Measurements from ENCODE around the gene DNPH1.

Gene DNPH1

GRCh38 chr6:43217351-43217750 lies 11.9 kb downstream of the DNPH1 start:
- DNase-seq: no peak

GRCh38 chr6:43216200-43216599 lies 13.1 kb downstream of the DNPH1 start:
- no peak for DNase-seq

GRCh38 chr6:43215066-43215465 lies 14.2 kb downstream of the DNPH1 start:
- no peak for DNase-seq

- DNase-seq: no peak
These were observed 15.8 kb downstream of the DNPH1 start for GRCh38 chr6:43213431-43213830.

- no peak for DNase-seq
These were observed 17.3 kb downstream of the DNPH1 start for GRCh38 chr6:43211955-43212354.

GRCh38 chr6:43207286-43207685 lies 22.0 kb downstream of the DNPH1 start:
- DNase-seq: no peak

- DNase-seq: no peak
These were observed 23.4 kb downstream of the DNPH1 start for GRCh38 chr6:43205849-43206248.

GRCh38 chr6:43204271-43205105 lies 24.8 kb downstream of the DNPH1 start:
- no peak for DNase-seq

GRCh38 chr6:43203718-43204095 lies 25.6 kb downstream of the DNPH1 start:
- no peak for DNase-seq

GRCh38 chr6:43203029-43203717 lies 26.1 kb downstream of the DNPH1 start:
- DNase-seq: no peak

GRCh38 chr6:43202451-43202850 lies 26.8 kb downstream of the DNPH1 start:
- no peak for DNase-seq

- DNase-seq: no peak
These were observed 28.7 kb downstream of the DNPH1 start for GRCh38 chr6:43200541-43200940.

GRCh38 chr6:43199912-43200311 lies 29.4 kb downstream of the DNPH1 start:
- no peak for DNase-seq

GRCh38 chr6:43196337-43196736 lies 32.9 kb downstream of the DNPH1 start:
- DNase-seq: no peak

- no peak for DNase-seq
These were observed 35.4 kb downstream of the DNPH1 start for GRCh38 chr6:43193929-43194328.

GRCh38 chr6:43192911-43193310 lies 36.4 kb downstream of the DNPH1 start:
- DNase-seq: no peak

- DNase-seq: no peak
These were observed 39.4 kb downstream of the DNPH1 start for GRCh38 chr6:43189776-43190304.

- DNase-seq: no peak
These were observed 40.9 kb downstream of the DNPH1 start for GRCh38 chr6:43188426-43188825.

GRCh38 chr6:43187821-43188220 lies 41.5 kb downstream of the DNPH1 start:
- no peak for DNase-seq

GRCh38 chr6:43186706-43187105 lies 42.6 kb downstream of the DNPH1 start:
- DNase-seq: no peak

- DNase-seq: no peak
These were observed 43.3 kb downstream of the DNPH1 start for GRCh38 chr6:43186019-43186418.

GRCh38 chr6:43185391-43185985 lies 43.8 kb downstream of the DNPH1 start:
- DNase-seq: no peak

GRCh38 chr6:43184268-43184985 lies 44.9 kb downstream of the DNPH1 start:
- DNase-seq: no peak
